ENCODE measurements around the gene VGLL1. TPM values are rescaled to one million over a fixed set of nuclear protein-coding genes. Genes with fewer than 3 reads are reported as not detected.

The VGLL1 gene
- total RNA-seq, 3 donors from 2014 or later = not detected

DNA sequence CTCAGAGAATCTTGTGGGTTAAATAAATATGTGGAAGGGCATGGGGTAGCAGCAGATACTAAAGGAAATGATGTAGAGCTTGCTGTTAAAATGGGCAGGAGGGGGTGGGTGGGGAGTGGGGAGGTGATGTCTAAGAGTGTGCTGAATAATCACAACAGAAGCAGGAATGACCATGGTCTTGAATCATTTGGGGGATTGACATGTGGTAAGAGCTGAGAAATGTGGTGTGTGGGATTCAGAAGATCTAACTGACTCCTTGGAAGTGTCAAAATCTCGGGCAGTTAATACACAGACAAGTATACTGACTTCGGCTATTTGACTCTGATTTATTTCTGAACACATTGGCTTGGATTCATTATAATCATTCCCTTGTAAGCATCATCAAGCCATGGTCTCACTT, 6.8 kb downstream of the VGLL1 start:
- Histone ChIP-seq H3K4me3 (no peak overlapping the region), H3K9me3 (no peaks in the 10 kb centered on the region), H3K36me3 (ENCODE audit: low read depth) (no peaks in the 10 kb centered on the region), H3K4me1 (ENCODE audit: low read depth) (no peaks in the 10 kb centered on the region)
- TF ChIP-seq, protein P1, sequence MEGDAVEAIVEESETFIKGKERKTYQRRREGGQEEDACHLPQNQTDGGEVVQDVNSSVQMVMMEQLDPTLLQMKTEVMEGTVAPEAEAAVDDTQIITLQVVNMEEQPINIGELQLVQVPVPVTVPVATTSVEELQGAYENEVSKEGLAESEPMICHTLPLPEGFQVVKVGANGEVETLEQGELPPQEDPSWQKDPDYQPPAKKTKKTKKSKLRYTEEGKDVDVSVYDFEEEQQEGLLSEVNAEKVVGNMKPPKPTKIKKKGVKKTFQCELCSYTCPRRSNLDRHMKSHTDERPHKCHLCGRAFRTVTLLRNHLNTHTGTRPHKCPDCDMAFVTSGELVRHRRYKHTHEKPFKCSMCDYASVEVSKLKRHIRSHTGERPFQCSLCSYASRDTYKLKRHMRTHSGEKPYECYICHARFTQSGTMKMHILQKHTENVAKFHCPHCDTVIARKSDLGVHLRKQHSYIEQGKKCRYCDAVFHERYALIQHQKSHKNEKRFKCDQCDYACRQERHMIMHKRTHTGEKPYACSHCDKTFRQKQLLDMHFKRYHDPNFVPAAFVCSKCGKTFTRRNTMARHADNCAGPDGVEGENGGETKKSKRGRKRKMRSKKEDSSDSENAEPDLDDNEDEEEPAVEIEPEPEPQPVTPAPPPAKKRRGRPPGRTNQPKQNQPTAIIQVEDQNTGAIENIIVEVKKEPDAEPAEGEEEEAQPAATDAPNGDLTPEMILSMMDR (IDR thresholded peaks at IDR 0.05) = no peak
- intact Hi-C loops (cut with DNase I, micrococcal nuclease) = no loop called here
- ATAC-seq = no peak
- no peak for DNase-seq

DNA sequence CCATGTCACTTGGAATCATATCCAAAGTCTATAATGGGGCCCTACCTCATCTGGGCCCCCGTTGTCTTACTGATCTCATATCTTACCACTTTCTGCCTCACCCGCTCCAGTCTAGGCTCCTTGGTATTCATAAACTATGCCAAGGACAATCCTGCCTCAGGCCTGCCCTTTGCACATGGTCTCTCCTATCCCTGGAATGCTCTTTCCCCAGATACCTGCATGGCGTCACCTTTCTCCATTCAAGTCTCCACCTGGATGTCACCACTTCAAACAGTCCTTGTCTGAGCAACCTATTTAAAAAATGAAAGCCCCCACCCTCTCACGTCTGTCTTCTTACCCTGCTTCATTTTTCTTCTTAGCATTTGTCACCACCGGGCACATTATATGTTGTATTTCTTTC, 8.2 kb downstream of the VGLL1 start:
- TF ChIP-seq, protein P1 (IDR thresholded peaks at IDR 0.05) = no peak
- intact Hi-C loops (cut with DNase I, micrococcal nuclease) = no loop called here
- no peaks in the 10 kb centered on the region for H3K36me3 ChIP-seq (ENCODE audit: low read depth)

DNA sequence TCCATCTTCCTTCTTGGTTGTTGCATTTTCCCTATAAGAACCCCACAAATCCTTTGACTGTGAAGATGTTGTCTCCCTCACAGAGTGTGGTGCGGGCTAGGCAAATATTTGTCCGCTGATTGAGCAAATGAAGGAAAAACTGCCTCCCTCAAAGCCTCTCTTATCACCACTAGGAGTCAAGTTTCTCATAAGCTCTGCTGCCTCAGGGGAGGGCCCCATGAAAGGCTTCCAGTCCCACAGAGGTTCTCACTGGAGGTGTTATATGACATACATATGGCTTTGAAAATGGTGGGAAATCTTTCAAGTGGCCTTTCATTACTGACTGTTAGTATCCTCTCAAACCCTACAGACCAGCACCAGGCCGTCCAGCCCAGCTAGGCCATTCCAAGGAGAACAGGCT, 9.3 kb downstream of the VGLL1 start:
- Histone ChIP-seq H3K36me3 (ENCODE audit: low read depth) (no peaks in the 10 kb centered on the region), H3K4me1 (ENCODE audit: low read depth) (no peaks in the 10 kb centered on the region), H3K4me3 (no peak overlapping the region), H3K9me3 (no peaks in the 10 kb centered on the region)
- intact Hi-C loops (cut with DNase I, micrococcal nuclease) = no loop called here
- ATAC-seq (no peak), DNase-seq (no peak)
- TF ChIP-seq, protein P1 (IDR thresholded peaks at IDR 0.05) = no peak

More for the DNA sequence above, 8.2 kb downstream of the VGLL1 start:
- Histone ChIP-seq H3K4me3 (no peak overlapping the region), H3K4me1 (ENCODE audit: low read depth) (no peaks in the 10 kb centered on the region), H3K9me3 (no peaks in the 10 kb centered on the region)
- ATAC-seq = no peak
- no peak for DNase-seq

DNA sequence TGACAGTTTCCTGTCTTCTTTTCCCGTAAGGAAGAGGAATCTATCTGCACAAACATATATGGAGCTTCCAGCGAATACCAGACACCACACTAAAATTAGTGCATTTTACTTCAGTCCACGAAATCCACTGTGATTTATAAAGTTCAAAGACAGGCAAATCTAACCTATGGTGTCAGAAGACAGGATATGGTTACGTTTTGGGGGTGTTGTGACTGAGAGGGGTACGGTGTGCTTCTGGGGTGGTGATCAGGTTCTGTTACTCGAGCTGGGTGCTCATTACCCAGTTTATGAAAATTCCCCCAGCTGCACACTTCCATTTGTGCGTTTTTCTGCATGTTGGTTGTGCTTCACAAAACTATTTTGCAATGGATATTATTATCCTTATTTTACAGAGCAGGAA, 10.3 kb downstream of the VGLL1 start:
- ATAC-seq = no peak
- intact Hi-C loops (cut with DNase I, micrococcal nuclease) = no loop called here

DNA sequence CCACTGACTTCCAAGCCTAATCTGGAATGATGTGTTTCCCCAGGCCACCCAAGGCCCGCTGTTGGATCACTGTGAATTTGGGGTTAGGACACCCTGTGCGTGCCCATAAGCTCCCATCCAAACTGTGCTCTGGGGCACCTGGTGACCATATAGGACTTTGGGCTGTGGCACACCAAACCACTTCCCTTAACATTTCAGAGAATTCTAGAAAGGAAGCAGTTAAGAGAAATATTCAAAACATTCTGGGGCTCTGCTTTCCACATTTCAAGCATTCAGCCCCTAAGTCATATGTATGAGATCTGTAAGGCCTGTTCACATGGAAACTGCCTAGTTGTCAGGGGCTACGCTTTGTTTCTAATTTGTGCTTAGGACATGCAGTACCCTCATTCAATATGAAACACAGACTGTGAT, 14.4 kb downstream of the VGLL1 start:
- DNase-seq (no peak), ATAC-seq (no peak)
- H3K4me1 ChIP-seq (ENCODE audit: low read depth) = no peaks in the 10 kb centered on the region
- H3K4me3 ChIP-seq = no peak overlapping the region
- TF ChIP-seq, protein P1 (IDR thresholded peaks at IDR 0.05) = no peak
- intact Hi-C loops (cut with DNase I, micrococcal nuclease) = no loop called here
- H3K9me3 ChIP-seq = no peaks in the 10 kb centered on the region
- no peaks in the 10 kb centered on the region for H3K36me3 ChIP-seq (ENCODE audit: low read depth)

More for the DNA sequence above, 10.3 kb downstream of the VGLL1 start:
- no peaks in the 10 kb centered on the region for H3K36me3 ChIP-seq (ENCODE audit: low read depth)
- no peaks in the 10 kb centered on the region for H3K4me1 ChIP-seq (ENCODE audit: low read depth)
- TF ChIP-seq, protein P1 (IDR thresholded peaks at IDR 0.05) = no peak
- DNase-seq = no peak
- no peak overlapping the region for H3K4me3 ChIP-seq
- no peaks in the 10 kb centered on the region for H3K9me3 ChIP-seq

DNA sequence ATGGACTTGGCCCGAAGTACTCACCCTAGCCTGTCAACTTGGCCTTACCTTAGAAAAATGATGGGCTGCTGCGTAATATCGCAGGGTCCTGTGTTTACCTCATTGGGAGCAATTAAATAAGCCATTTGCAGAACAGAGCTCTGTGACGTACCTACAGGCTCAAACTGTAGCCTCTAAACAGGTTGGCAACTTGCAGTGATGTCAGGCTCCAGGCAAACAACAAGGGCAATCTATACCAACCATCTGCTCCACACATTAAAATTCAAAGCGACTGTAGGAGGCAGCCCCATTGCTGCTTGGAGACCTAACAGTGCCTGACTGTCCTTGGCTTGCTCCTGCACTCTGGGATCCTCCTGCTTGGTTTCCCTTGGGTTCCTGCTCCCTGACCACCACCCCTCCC, 17.2 kb downstream of the VGLL1 start:
- intact Hi-C loops (cut with DNase I, micrococcal nuclease) = no loop called here
- ATAC-seq (no peak), DNase-seq (no peak)
- H3K9me3 ChIP-seq = no peaks in the 10 kb centered on the region
- H3K4me1 ChIP-seq (ENCODE audit: low read depth) = no peaks in the 10 kb centered on the region
- TF ChIP-seq, protein P1 (IDR thresholded peaks at IDR 0.05) = no peak
- no peaks in the 10 kb centered on the region for H3K36me3 ChIP-seq (ENCODE audit: low read depth)
- H3K4me3 ChIP-seq = no peak overlapping the region

All from mucosa of descending colon (tissue), 3 donors.